Activated CD4-positive, alpha-beta T cell treated with anti-CD3 and anti-CD28 coated beads, Interleukin-2, amount 10 ng/mL, durations not matched to agents 24 days and 14 days (primary cell): ENCODE results near the gene PARG. TPM values are rescaled to one million over a fixed set of nuclear protein-coding genes. Genes with fewer than 3 reads are reported as not detected.

Experiments used
- DNase-seq: peaks from one replicate; pipeline ENCODE4 v3.0.0; 2022
- H3K27ac Mint-ChIP-seq: one replicate; pipeline ENCODE4 v1.8.0; 2022; ENCODE audit warnings: mild to moderate bottlenecking, mixed read lengths
- H3K27me3 Mint-ChIP-seq: one replicate; pipeline ENCODE4 v1.8.0; 2022; ENCODE audit warnings: mixed read lengths
- H3K36me3 Mint-ChIP-seq: one replicate; pipeline ENCODE4 v1.8.0; 2022; ENCODE audit warnings: low read depth, mild to moderate bottlenecking, mixed read lengths
- H3K4me1 Mint-ChIP-seq: one replicate; pipeline ENCODE4 v1.8.0; 2021; ENCODE audit warnings: mixed read lengths
- H3K4me3 Mint-ChIP-seq: one replicate; pipeline ENCODE4 v1.8.0; 2022; ENCODE audit warnings: mild to moderate bottlenecking, moderate library complexity, mixed read lengths
- H3K9me3 Mint-ChIP-seq: one replicate; pipeline ENCODE4 v1.8.0; 2021; ENCODE audit warnings: mixed read lengths
- intact Hi-C: fragments of 100-400 bp; cut with micrococcal nuclease; formaldehyde crosslinking; loops from one replicate; pipeline ENCODE4 v1.15.1; 2023
- total RNA-seq: library from RNA; stranded (reverse); gene quantifications from 2 replicates; pipeline ENCODE4 v1.2.3, GENCODE V29; 2022

Gene PARG
- total RNA-seq, 1 donor from 2014 or later: 39.2 TPM

GRCh38 chr10:49769692-49770091 lies 172.1 kb downstream of the PARG start:
- intact Hi-C loops: loop anchor here (10.0 kb wide), 1 partner anchor 375 kb away; the partner anchor contains the start of gene DRGX
- no peak overlapping the region for H3K27ac Mint-ChIP-seq
- no peaks in the 10 kb centered on the region for H3K36me3 Mint-ChIP-seq
- no peak for DNase-seq
- no peaks in the 10 kb centered on the region for H3K4me1 Mint-ChIP-seq
- H3K9me3 Mint-ChIP-seq: no peaks in the 10 kb centered on the region
- no peak overlapping the region for H3K4me3 Mint-ChIP-seq
- peaks cover 42% of the 10 kb centered on the region for H3K27me3 Mint-ChIP-seq

GRCh38 chr10:49768731-49769130 lies 173.1 kb downstream of the PARG start:
- DNase-seq: no peak
- Mint-ChIP-seq H3K36me3 (no peaks in the 10 kb centered on the region), H3K4me3 (no peak overlapping the region), H3K9me3 (no peaks in the 10 kb centered on the region), H3K27ac (no peak overlapping the region), H3K4me1 (no peaks in the 10 kb centered on the region), H3K27me3 (peaks cover 42% of the 10 kb centered on the region)
- intact Hi-C loops: loop anchor here (10.0 kb wide), 1 partner anchor 374 kb away; the partner anchor contains the start of gene DRGX

- DNase-seq: no peak
- Mint-ChIP-seq H3K9me3 (no peaks in the 10 kb centered on the region), H3K27ac (no peak overlapping the region), H3K27me3 (peaks cover 42% of the 10 kb centered on the region), H3K4me1 (no peaks in the 10 kb centered on the region), H3K4me3 (no peak overlapping the region), H3K36me3 (no peaks in the 10 kb centered on the region)
- intact Hi-C loops: loop anchor here (10.0 kb wide), 1 partner anchor 374 kb away; the partner anchor contains the start of gene DRGX
Measured at GRCh38 chr10:49768329-49768728, 173.5 kb downstream of the PARG start.

Other genes with a start within 250 kb of the PARG start
- gene OGDHL, start 179.7 kb downstream of the PARG start, total RNA-seq: 0.89 and 0.97 TPM in 2 replicates
- 29.0 and 30.5 TPM in 2 replicates for gene TIMM23B, start within 50 bp of the PARG start, total RNA-seq
- 26.9 and 28.8 TPM in 2 replicates for gene AGAP6, start 46.4 kb upstream of the PARG start, total RNA-seq
- gene WASHC2A, start 125.9 kb upstream of the PARG start, total RNA-seq: 20.9 and 28.7 TPM in 2 replicates